GM10847 (cell line): ENCODE results near the gene NEURL1.

Experiments used
- POLR2A ChIP-seq: IDR thresholded peaks from 2 replicates; pipeline ENCODE4 v1.6.1; 2011; ENCODE audit not compliant: insufficient read length; ENCODE audit errors: extremely low read depth

Gene NEURL1

GRCh38 chr10:103589074-103589630 is 95.6 kb downstream of the NEURL1 start:
- TF ChIP-seq POLR2A, result no peak

- no peak for TF ChIP-seq POLR2A
Measured at GRCh38 chr10:103590060-103590459, 96.6 kb downstream of the NEURL1 start.

DNA sequence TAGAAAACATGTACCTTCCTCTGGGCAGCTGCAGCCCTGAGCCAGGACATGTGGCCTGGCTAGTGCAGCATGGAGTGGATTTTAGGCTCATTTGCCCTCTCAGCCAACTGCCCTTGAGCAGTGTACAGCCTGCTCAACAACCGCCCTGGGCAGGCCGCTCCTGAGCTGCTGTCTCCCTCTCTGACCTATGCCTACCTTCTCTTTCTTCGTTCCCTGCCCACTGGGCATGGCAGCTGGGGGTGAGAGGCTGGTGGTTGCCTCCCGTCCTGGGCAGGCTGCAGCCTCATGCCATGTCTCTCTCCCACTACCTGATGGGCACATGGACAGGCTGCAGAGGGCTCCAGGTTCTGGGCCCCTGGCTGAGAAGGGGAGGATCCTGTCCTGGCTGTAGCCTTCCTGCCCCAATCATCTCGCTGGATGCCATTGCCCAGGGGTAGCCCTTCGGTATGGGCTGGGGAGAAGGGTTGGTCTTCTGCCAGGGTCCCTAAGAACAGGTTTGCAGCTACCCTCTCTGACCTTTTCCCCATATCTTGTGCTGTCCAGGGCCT is 97.3 kb downstream of the NEURL1 start:
- TF ChIP-seq POLR2A, result no peak

DNA sequence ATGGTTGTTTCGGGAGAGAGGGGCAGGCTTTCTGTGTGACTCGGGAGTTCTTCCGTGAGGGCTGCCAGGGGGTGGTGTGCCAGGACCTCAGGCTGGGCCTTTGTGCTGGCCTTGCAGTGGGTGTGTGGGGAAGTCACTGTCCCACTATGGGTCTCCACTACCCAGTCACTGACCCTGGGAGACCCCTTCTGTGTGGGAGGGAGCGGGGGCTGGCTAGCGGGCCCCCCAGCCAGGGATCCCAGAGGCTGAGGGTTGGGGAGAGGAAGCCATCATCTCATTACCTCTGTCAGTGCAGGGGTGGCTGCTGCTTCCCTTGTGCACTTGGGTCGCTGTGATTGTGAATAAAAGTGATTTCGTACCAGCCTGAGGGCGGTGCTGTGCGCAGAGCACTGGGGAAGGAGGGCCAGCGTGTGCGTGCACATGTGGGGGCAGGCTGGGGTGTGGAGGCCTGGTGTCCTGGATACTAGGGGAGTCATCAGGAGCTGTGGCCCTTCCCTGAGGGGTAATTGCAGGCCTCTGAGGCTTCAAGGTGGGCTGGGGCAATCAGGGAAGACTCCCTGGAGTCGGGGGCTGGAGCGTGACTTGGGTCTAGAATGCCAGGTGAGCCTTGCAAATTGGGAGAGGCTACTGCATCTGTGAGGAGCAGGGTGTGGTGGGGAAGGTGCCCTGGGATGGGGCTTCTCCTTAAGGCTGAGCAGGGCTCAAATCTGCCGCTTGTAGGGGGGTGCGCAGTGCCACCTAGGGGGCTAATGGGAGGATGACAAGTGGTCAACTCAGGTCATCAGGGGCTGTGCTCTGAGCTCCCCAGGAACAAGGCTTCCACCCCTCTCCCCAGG is 98.9 kb downstream of the NEURL1 start:
- TF ChIP-seq POLR2A, result no peak

DNA sequence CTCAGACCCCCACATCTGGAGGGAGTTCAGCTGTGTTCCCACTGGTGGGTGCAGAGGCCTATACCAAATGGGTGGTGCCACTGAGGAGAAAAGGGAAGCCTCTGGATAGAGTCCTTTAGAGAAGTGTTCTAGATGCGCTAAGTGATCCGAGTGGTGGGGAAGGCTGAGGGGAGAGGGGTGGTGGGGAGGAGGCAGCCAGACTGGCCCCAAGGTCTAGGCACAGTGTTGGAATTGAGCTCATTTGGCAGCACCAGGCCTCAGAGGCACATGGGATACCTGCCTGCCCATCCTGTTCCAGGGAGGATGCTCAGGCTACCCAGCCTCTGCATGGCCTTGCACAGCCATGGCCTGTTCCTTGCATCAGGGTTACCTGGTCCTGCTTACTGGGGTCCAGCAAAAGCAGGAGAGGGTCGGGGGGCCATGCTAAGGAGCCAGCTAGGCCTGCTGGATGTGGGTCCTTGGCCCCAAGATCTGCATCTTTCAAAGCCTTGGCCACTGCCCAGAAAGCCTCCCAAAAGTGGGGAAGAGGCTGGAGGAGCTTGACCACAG is 99.6 kb downstream of the NEURL1 start:
- no peak for TF ChIP-seq POLR2A

DNA sequence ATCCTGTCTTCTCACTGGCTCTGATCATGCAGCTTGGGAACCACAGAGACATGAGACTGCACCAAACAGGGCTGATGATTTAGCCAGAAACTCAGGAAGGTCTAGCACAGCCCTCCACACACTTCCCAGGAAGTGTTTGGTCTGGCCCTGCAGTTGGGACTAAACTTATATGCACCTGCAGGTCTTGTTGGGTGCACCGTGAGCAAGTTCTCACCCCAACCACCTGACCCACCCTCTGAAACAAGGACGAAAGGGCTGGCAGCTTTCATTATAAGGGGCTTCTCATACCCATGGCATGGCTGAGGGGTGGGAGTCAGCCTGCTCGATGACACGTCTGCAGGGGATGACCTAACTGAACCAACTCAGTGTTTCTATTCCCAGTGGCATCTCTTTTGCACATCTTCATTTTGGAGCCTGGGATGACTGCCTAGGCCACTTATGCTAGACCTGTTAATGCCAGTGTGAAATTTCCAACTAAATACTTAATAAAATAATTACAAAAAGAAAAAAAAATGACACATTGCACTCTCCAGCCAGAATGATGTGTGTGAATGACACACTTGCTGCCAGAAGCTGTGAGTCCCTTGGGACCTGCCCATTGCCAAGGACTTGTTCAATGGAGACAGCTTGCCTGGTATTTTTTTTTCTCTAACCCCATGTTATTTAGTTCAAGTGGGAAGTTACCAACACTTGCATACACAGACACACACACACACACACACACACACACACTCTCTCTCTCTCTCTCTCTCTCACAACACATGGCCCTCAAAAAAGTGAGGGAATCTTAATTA is 102.6 kb downstream of the NEURL1 start:
- TF ChIP-seq POLR2A, result no peak

DNA sequence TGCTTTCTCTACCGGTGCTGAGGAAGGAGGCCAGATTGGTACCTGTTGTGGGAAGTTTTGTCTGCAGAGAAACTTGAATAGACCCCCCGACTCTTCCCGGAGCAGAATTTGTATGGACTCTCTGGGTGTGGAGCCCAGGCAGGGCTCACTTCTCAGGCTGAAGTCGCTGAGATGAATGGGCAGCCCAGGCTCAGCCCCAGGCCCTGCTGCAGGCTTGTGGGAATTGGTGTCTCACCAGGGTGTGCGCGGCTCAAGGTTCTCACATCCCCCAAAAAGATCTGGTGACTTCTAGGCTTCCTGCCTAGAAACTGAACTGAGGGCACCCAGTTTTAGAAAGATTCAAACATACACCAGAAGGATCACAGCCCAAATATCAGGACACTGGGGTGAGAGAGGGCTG is 103.5 kb downstream of the NEURL1 start:
- TF ChIP-seq POLR2A, result no peak

DNA sequence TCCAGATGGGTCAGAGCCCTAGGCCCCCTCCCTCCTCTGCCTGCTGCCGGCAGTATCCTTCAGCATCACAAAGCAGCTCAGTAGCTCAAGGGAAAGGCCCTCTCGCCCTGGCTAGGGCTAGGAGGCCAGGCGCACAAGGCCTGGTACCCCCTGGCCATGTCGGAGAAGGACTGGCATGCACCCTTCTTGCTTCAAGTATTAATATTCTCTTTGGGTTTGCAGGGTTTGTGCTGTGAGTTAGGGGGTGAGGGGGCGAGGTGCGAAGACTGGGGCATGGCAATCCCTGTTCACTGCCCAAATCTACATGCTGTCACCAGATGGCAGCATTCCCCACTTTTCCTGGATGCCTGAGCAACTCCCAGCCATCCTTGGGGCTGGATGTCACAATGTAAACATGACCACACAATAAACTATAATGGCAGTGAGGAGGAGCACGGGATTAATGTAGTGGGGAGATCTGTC is 105.2 kb downstream of the NEURL1 start:
- TF ChIP-seq POLR2A, result no peak

GRCh38 chr10:103599211-103599610 is 105.7 kb downstream of the NEURL1 start:
- no peak for TF ChIP-seq POLR2A

DNA sequence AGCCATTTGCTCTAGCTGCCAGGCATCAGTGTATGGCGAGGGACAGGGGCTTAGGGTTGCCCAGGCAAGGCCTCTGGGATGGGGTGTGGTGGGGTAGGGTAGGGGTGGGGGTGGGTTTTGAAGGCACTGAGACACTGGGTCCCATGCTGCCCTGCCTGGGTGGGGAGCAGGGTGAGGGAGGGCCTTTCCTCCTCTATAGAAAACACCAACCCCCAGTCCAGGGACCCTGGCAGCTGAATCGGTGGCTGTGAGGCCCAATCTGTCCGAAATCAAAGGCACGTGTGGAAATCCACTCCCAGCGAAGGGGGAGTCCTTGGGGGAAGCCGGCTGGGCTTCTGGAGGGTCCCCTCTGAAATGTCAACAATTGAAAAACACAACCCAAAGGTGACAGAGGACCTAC is 106.4 kb downstream of the NEURL1 start:
- TF ChIP-seq POLR2A, result no peak

- no peak for TF ChIP-seq POLR2A
Measured at GRCh38 chr10:103600325-103600724, 106.8 kb downstream of the NEURL1 start.

DNA sequence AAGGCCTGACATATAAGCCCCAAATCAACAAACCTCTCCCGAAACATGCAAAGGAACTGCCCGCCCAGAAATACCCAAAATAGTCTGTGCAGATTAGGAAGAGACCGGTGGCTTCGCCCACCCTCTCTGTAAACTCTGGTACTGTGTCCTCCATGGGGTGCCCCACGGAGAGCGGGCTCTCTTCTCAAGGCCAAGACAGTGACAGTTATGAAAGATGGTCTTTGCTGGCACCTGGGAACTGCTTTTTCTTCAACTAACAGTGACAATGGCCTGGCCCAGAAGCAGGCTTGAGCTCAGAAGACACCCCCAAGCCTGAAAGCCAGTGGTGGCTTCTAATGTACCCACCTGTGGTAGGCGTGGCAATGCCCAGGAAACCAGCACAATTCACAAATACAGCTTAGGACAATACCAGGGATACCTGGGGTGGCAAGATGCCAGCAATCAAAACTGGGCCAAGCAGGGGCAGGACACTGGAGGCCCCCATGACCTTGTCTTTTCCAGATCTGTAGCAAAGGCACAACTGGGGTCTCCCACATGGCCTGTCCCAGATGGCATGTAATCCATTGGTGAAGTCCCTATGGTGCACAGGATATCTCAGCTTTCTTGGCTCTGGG is 107.6 kb downstream of the NEURL1 start:
- no peak for TF ChIP-seq POLR2A

DNA sequence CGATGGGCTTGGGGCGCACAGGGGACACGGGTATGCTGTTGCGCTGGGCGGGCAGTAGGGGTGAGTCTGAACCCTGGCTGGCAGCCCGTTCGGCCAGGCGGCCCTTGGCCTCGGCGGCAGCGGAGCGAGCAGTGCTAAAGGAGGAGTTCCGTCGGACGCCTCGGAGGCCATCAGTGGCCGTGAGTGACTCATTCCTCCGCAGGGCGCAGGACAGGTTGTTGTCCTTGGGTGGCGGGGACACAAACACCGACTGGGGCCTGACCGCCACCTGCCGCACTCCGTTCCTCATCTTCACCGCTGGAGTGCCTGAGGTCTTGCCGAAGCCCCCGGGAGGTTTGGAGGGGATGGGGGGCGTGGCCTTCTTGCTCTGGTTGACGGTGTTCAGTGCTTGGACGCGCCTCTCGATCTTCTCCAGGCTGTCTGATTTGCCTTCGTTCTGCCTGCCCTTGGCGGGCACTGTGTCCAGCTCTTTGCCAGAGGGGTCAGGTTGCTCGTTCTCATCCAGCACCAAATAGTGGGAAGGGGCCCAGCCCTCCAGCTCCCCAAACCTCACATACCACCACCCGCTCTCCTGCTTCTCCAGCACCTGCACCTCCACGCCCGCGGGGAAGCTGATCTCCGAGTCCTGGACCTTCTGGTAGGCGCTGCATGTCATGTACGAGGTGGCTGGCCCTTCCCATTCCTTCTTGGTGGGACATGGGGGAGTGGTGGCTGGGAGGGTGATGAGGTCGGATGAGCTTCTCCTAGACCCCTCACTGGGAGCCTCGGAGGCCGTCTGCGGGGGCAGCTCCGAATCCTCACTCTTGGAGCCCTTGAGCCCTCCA is 108.7 kb downstream of the NEURL1 start:
- TF ChIP-seq POLR2A, result no peak

DNA sequence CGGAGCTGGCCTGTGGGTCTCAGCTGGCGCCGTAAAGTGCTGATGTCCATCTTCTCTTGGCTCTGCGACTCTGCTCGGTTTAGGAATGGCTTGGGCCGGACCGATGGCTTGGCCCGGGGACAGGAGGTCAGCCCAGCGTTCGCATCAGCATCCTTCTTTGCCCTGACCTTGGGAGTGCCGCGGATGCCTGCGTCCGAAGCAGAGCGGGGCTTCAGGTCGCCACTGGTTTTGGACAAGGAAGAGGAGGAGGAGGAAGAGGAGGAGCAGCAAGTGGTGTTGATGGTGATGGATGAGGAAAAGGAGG is 109.3 kb downstream of the NEURL1 start:
- TF ChIP-seq POLR2A, result no peak

GRCh38 chr10:103603382-103603781 is 109.9 kb downstream of the NEURL1 start:
- TF ChIP-seq POLR2A, result no peak
